VCaP (cell line): ENCODE measurements around the gene PROC.

ENCODE experiments used
- H3K27ac ChIP-seq: fragments of 450-650 bp; 2 replicates; pipeline ENCODE4 v1.5.1; 2017
- CTCF ChIP-seq: fragments of 450-650 bp; conservative IDR thresholded peaks from 2 replicates; pipeline ENCODE4 v1.5.1; 2017; ENCODE audit warnings: mild to moderate bottlenecking, moderate library complexity

Gene PROC

GRCh38 chr2:127427376-127428056 lies 9.3 kb downstream of the PROC start:
- TF ChIP-seq CTCF, result no peak
- no peak overlapping the region for H3K27ac ChIP-seq

GRCh38 chr2:127428057-127428814 lies 10.0 kb downstream of the PROC start:
- no peak overlapping the region for H3K27ac ChIP-seq
- no peak for TF ChIP-seq CTCF

DNA sequence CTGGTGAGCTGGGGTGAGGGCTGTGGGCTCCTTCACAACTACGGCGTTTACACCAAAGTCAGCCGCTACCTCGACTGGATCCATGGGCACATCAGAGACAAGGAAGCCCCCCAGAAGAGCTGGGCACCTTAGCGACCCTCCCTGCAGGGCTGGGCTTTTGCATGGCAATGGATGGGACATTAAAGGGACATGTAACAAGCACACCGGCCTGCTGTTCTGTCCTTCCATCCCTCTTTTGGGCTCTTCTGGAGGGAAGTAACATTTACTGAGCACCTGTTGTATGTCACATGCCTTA lies 10.5 kb downstream of the PROC start:
- no peak overlapping the region for H3K27ac ChIP-seq
- no peak for TF ChIP-seq CTCF

DNA sequence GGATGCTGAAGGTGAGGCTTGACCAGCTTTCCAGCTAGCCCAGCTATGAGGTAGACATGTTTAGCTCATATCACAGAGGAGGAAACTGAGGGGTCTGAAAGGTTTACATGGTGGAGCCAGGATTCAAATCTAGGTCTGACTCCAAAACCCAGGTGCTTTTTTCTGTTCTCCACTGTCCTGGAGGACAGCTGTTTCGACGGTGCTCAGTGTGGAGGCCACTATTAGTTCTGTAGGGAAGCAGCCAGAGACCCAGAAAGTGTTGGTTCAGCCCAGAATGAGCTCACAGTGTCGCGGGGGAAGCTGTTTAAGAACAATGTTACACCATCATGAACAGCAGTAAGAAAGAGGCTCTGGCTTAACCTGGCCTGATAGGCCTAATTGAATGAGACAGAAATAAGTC lies 11.1 kb downstream of the PROC start:
- no peak overlapping the region for H3K27ac ChIP-seq
- no peak for TF ChIP-seq CTCF

- no peak for TF ChIP-seq CTCF
- no peak overlapping the region for H3K27ac ChIP-seq
Observed at GRCh38 chr2:127429844-127430425, 11.7 kb downstream of the PROC start.

- no peak overlapping the region for H3K27ac ChIP-seq
- no peak for TF ChIP-seq CTCF
Observed at GRCh38 chr2:127431408-127432023, 13.3 kb downstream of the PROC start.

DNA sequence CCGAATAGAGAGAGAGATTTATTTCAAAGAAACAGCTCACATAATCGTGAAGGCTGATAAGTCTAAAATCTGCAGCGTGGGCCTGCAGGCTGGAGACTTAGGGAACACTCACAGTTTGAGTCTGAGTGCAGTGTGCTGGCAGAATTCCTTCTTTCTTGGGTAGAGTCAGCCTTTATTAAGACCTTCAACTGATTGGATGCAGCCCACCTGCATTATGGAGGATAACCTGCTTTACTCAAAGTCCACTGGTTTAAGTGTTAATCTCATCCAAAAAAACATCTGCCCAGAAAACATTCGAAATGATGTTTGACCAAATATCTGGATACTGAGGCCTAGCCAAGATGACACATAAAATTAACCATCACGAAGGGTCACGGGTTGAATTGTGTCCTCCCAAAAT lies 16.3 kb downstream of the PROC start:
- H3K27ac ChIP-seq, result no peak overlapping the region
- no peak for TF ChIP-seq CTCF
